ENCODE results near the gene ADAMTS20. TPM values are rescaled to one million over a fixed set of nuclear protein-coding genes. Genes with fewer than 3 reads are reported as not detected.

ADAMTS20 gene
- total and polyA plus RNA-seq, 5 donors from 2014 or later: not detected

DNA sequence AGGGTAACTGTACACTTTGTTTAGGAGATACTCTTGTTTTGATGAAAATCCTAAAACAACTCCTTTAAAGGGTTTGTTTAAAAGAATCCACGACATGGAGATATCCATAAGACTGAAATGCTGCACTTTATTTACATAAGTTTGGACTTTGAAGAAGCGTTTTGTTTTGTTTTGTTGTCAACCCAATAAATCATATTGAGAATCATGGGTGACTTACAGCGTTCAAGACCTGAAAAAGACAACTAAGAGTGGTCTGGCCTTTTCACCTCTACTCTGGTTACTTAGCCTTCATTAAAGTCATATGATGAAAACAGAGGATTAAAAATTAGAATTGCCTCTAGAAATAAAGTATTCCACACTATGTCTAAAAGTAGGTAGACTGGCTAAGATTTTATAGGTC is 234.8 kb downstream of the ADAMTS20 start:
- no peak overlapping the region for H3K27ac Mint-ChIP-seq
- H3K4me1 Mint-ChIP-seq: no peaks in the 10 kb centered on the region
- peaks cover 0 to 3% (median 0%) of the 10 kb centered on the region in 7 donors for H3K9me3 Mint-ChIP-seq

DNA sequence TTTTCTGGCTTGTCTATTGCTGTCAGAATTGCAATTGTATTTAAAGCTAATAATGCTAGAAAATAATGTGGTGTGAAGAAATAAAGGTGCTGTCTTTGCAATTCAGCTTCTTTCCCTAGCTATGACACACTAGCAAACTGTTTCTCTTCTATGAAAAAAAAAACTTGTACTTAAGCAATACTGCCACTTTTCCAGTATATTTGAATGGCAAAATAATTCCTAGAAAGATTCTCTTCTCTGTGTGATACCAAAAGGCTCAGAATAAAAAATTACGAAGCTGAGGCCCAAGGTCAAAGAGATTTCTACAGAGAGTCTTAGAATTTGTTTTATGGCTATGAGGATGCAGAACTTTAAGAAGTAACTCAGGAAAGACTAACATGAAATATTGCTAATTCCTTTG is 235.5 kb downstream of the ADAMTS20 start:
- H3K27ac ChIP-seq (ENCODE audit: insufficient read depth, low read length, poor library complexity, severe bottlenecking): no peak overlapping the region
- H3K36me3 ChIP-seq (ENCODE audit: control insufficient read depth, insufficient read depth, low read length): no peaks in the 10 kb centered on the region
- ATAC-seq (ENCODE audit: low read depth in 2 of 2) (no peak), DNase-seq (no peak)
- Mint-ChIP-seq H3K36me3 (no peaks in the 10 kb centered on the region), H3K9me3 (peaks cover 0 to 3% (median 0%) of the 10 kb centered on the region in 7 donors), H3K27ac (no peak overlapping the region), H3K4me1 (no peaks in the 10 kb centered on the region), H3K4me3 (no peak overlapping the region), H3K27me3 (no peaks in the 10 kb centered on the region)
- no peak overlapping the region for H3K4me3 ChIP-seq (ENCODE audit: low read depth, low read length)
- H3K4me1 ChIP-seq (ENCODE audit: control insufficient read depth, insufficient read depth, low read length, poor library complexity, severe bottlenecking): no peaks in the 10 kb centered on the region
- no peaks in the 10 kb centered on the region for H3K9me3 ChIP-seq (ENCODE audit: control insufficient read depth in 2 of 2, low read length in 2 of 2)
- no peaks in the 10 kb centered on the region for H3K27me3 ChIP-seq (ENCODE audit: control insufficient read depth, insufficient read depth, low read length)

More for the DNA sequence above, 234.8 kb downstream of the ADAMTS20 start:
- H3K9me3 ChIP-seq (ENCODE audit: control insufficient read depth in 2 of 2, low read length in 2 of 2): no peaks in the 10 kb centered on the region
- no peaks in the 10 kb centered on the region for H3K27me3 ChIP-seq (ENCODE audit: control insufficient read depth, insufficient read depth, low read length)
- H3K4me3 ChIP-seq (ENCODE audit: low read depth, low read length): no peak overlapping the region
- no peaks in the 10 kb centered on the region for H3K4me1 ChIP-seq (ENCODE audit: control insufficient read depth, insufficient read depth, low read length, poor library complexity, severe bottlenecking)
- ATAC-seq (ENCODE audit: low read depth in 2 of 2) (no peak), DNase-seq (no peak)
- H3K27ac ChIP-seq (ENCODE audit: insufficient read depth, low read length, poor library complexity, severe bottlenecking): no peak overlapping the region
- H3K36me3 ChIP-seq (ENCODE audit: control insufficient read depth, insufficient read depth, low read length): no peaks in the 10 kb centered on the region
- H3K36me3 Mint-ChIP-seq: no peaks in the 10 kb centered on the region
- H3K27me3 Mint-ChIP-seq: no peaks in the 10 kb centered on the region
- H3K4me3 Mint-ChIP-seq: no peak overlapping the region

GRCh38 chr12:43315961-43316360 is 236.0 kb downstream of the ADAMTS20 start:
- H3K4me1 Mint-ChIP-seq: no peaks in the 10 kb centered on the region
- no peak for DNase-seq
- peaks cover 0 to 2% (median 0%) of the 10 kb centered on the region in 7 donors for H3K9me3 Mint-ChIP-seq
- Histone ChIP-seq H3K27ac (ENCODE audit: insufficient read depth, low read length, poor library complexity, severe bottlenecking) (no peak overlapping the region), H3K9me3 (ENCODE audit: control insufficient read depth in 2 of 2, low read length in 2 of 2) (no peaks in the 10 kb centered on the region), H3K27me3 (ENCODE audit: control insufficient read depth, insufficient read depth, low read length) (no peaks in the 10 kb centered on the region), H3K4me1 (ENCODE audit: control insufficient read depth, insufficient read depth, low read length, poor library complexity, severe bottlenecking) (no peaks in the 10 kb centered on the region), H3K4me3 (ENCODE audit: low read depth, low read length) (no peak overlapping the region), H3K36me3 (ENCODE audit: control insufficient read depth, insufficient read depth, low read length) (no peaks in the 10 kb centered on the region)
- no peak for ATAC-seq (ENCODE audit: low read depth in 2 of 2)
- no peaks in the 10 kb centered on the region for H3K36me3 Mint-ChIP-seq
- no peak overlapping the region for H3K4me3 Mint-ChIP-seq
- no peak overlapping the region for H3K27ac Mint-ChIP-seq
- H3K27me3 Mint-ChIP-seq: no peaks in the 10 kb centered on the region

GRCh38 chr12:43312991-43313505 is 239.0 kb downstream of the ADAMTS20 start:
- Histone ChIP-seq H3K4me1 (ENCODE audit: control insufficient read depth, insufficient read depth, low read length, poor library complexity, severe bottlenecking) (no peaks in the 10 kb centered on the region), H3K9me3 (ENCODE audit: control insufficient read depth in 2 of 2, low read length in 2 of 2) (no peaks in the 10 kb centered on the region), H3K27ac (ENCODE audit: insufficient read depth, low read length, poor library complexity, severe bottlenecking) (no peak overlapping the region), H3K4me3 (ENCODE audit: low read depth, low read length) (no peak overlapping the region), H3K36me3 (ENCODE audit: control insufficient read depth, insufficient read depth, low read length) (no peaks in the 10 kb centered on the region), H3K27me3 (ENCODE audit: control insufficient read depth, insufficient read depth, low read length) (no peaks in the 10 kb centered on the region)
- no peak for ATAC-seq (ENCODE audit: low read depth in 2 of 2)
- no peaks in the 10 kb centered on the region for H3K36me3 Mint-ChIP-seq
- H3K27ac Mint-ChIP-seq: no peak overlapping the region
- H3K4me1 Mint-ChIP-seq: no peaks in the 10 kb centered on the region
- H3K9me3 Mint-ChIP-seq: peaks cover 0 to 8% (median 2%) of the 10 kb centered on the region in 7 donors
- no peak overlapping the region for H3K4me3 Mint-ChIP-seq
- no peaks in the 10 kb centered on the region for H3K27me3 Mint-ChIP-seq
- DNase-seq: no peak

- H3K9me3 Mint-ChIP-seq: peaks cover 0 to 11% (median 3%) of the 10 kb centered on the region in 7 donors
- no peak overlapping the region for H3K4me3 ChIP-seq (ENCODE audit: low read depth, low read length)
- DNase-seq: no peak
- ATAC-seq (ENCODE audit: low read depth in 2 of 2): no peak
- H3K4me1 ChIP-seq (ENCODE audit: control insufficient read depth, insufficient read depth, low read length, poor library complexity, severe bottlenecking): no peaks in the 10 kb centered on the region
- no peaks in the 10 kb centered on the region for H3K27me3 ChIP-seq (ENCODE audit: control insufficient read depth, insufficient read depth, low read length)
- no peaks in the 10 kb centered on the region for H3K9me3 ChIP-seq (ENCODE audit: control insufficient read depth in 2 of 2, low read length in 2 of 2)
- peak overlapping the region in 1 of 4 donors; percentile 75 for H3K4me3 Mint-ChIP-seq
- no peaks in the 10 kb centered on the region for H3K36me3 Mint-ChIP-seq
- H3K4me1 Mint-ChIP-seq: no peaks in the 10 kb centered on the region
- no peaks in the 10 kb centered on the region for H3K27me3 Mint-ChIP-seq
- no peak overlapping the region for H3K27ac Mint-ChIP-seq
- H3K36me3 ChIP-seq (ENCODE audit: control insufficient read depth, insufficient read depth, low read length): no peaks in the 10 kb centered on the region
- no peak overlapping the region for H3K27ac ChIP-seq (ENCODE audit: insufficient read depth, low read length, poor library complexity, severe bottlenecking)
Observed at GRCh38 chr12:43310596-43310995, 241.4 kb downstream of the ADAMTS20 start.

- no peaks in the 10 kb centered on the region for H3K36me3 ChIP-seq (ENCODE audit: control insufficient read depth, insufficient read depth, low read length)
- H3K27me3 ChIP-seq (ENCODE audit: control insufficient read depth, insufficient read depth, low read length): no peaks in the 10 kb centered on the region
- peaks cover 0 to 13% (median 3%) of the 10 kb centered on the region in 7 donors for H3K9me3 Mint-ChIP-seq
- H3K27ac ChIP-seq (ENCODE audit: insufficient read depth, low read length, poor library complexity, severe bottlenecking): no peak overlapping the region
- H3K4me3 Mint-ChIP-seq: no peak overlapping the region
- H3K4me3 ChIP-seq (ENCODE audit: low read depth, low read length): no peak overlapping the region
- no peaks in the 10 kb centered on the region for H3K4me1 Mint-ChIP-seq
- H3K9me3 ChIP-seq (ENCODE audit: control insufficient read depth in 2 of 2, low read length in 2 of 2): no peaks in the 10 kb centered on the region
- H3K27me3 Mint-ChIP-seq: no peaks in the 10 kb centered on the region
- H3K4me1 ChIP-seq (ENCODE audit: control insufficient read depth, insufficient read depth, low read length, poor library complexity, severe bottlenecking): no peaks in the 10 kb centered on the region
- no peak overlapping the region for H3K27ac Mint-ChIP-seq
- DNase-seq: no peak
- ATAC-seq (ENCODE audit: low read depth in 2 of 2): no peak
- no peaks in the 10 kb centered on the region for H3K36me3 Mint-ChIP-seq
Observed at GRCh38 chr12:43309959-43310358, 242.0 kb downstream of the ADAMTS20 start.

DNA sequence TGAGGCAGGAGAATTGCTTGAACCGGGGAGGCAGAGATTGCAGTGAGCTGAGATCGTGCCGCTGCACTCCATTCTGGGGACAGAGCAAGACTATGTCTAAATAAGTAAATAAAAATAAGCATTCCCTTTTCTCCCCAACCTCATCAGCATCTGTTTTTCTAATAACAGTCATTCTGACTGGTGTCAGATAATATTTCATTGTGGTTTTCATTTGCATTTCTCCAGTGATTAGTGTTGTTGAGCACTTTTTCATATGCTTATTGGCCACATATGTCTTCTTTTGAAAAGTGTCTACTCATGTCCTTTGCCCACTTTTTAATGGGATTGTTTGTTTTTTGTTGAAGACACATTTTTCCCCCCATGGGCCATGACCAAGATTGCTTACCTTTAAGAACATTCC is 243.2 kb downstream of the ADAMTS20 start:
- no peak overlapping the region for H3K27ac Mint-ChIP-seq
- no peaks in the 10 kb centered on the region for H3K36me3 ChIP-seq (ENCODE audit: control insufficient read depth, insufficient read depth, low read length)

DNA sequence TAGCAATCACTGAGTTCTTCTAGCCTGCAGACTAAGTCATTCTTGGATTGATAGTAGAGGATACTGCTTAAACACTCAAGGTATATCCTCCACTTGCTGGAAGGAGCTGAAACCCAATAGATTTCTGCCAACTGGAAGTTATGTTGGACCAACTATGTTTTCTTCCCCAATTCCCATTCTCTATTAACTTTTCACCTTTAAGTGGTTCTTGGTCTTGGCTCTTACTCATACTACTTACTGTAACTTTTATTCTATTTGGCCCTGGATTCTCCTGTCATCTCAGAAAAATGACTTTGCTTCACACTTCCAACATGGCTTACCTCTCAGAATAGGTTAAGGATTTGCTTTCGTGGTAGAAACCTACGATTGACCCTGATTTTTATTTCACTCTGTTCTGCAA is 244.9 kb downstream of the ADAMTS20 start:
- Histone ChIP-seq H3K27ac (ENCODE audit: insufficient read depth, low read length, poor library complexity, severe bottlenecking) (no peak overlapping the region), H3K27me3 (ENCODE audit: control insufficient read depth, insufficient read depth, low read length) (no peaks in the 10 kb centered on the region), H3K4me3 (ENCODE audit: low read depth, low read length) (no peak overlapping the region), H3K9me3 (ENCODE audit: control insufficient read depth in 2 of 2, low read length in 2 of 2) (no peaks in the 10 kb centered on the region), H3K36me3 (ENCODE audit: control insufficient read depth, insufficient read depth, low read length) (no peaks in the 10 kb centered on the region), H3K4me1 (ENCODE audit: control insufficient read depth, insufficient read depth, low read length, poor library complexity, severe bottlenecking) (no peaks in the 10 kb centered on the region)
- Mint-ChIP-seq H3K27me3 (no peaks in the 10 kb centered on the region), H3K4me3 (no peak overlapping the region), H3K27ac (no peak overlapping the region), H3K9me3 (peaks cover 0 to 19% (median 4%) of the 10 kb centered on the region in 7 donors), H3K36me3 (no peaks in the 10 kb centered on the region), H3K4me1 (no peaks in the 10 kb centered on the region)
- DNase-seq (no peak), ATAC-seq (ENCODE audit: low read depth in 2 of 2) (no peak)

More for the DNA sequence above, 243.2 kb downstream of the ADAMTS20 start:
- H3K4me1 Mint-ChIP-seq: no peaks in the 10 kb centered on the region
- no peak for ATAC-seq (ENCODE audit: low read depth in 2 of 2)
- Histone ChIP-seq H3K9me3 (ENCODE audit: control insufficient read depth in 2 of 2, low read length in 2 of 2) (no peaks in the 10 kb centered on the region), H3K4me3 (ENCODE audit: low read depth, low read length) (no peak overlapping the region), H3K27ac (ENCODE audit: insufficient read depth, low read length, poor library complexity, severe bottlenecking) (no peak overlapping the region), H3K27me3 (ENCODE audit: control insufficient read depth, insufficient read depth, low read length) (no peaks in the 10 kb centered on the region), H3K4me1 (ENCODE audit: control insufficient read depth, insufficient read depth, low read length, poor library complexity, severe bottlenecking) (no peaks in the 10 kb centered on the region)
- no peak overlapping the region for H3K4me3 Mint-ChIP-seq
- no peak for DNase-seq
- H3K27me3 Mint-ChIP-seq: no peaks in the 10 kb centered on the region
- peaks cover 0 to 19% (median 4%) of the 10 kb centered on the region in 7 donors for H3K9me3 Mint-ChIP-seq
- H3K36me3 Mint-ChIP-seq: no peaks in the 10 kb centered on the region
